Endothelial cell of umbilical vein (primary cell): ENCODE results near the gene F3.

Source experiments
- CTCF ChIP-seq, 2 donors: IDR thresholded peaks; 1 replicate in 1 of 2; 2 replicates in 1 of 2; pipeline ENCODE4 v1.5.1; 2011; ENCODE audit warnings: low read length in 2 of 2, mild to moderate bottlenecking in 2 of 2, moderate library complexity in 2 of 2, control low read depth in 1 of 2, inconsistent platforms in 1 of 2, low read depth in 1 of 2; ENCODE audit not compliant: insufficient read depth in 1 of 2; ENCODE audit errors: extremely low read depth in 1 of 2
- EZH2 ChIP-seq: IDR thresholded peaks from 2 replicates; pipeline ENCODE4 v1.6.1; 2012; ENCODE audit warnings: borderline replicate concordance, low read depth, mild to moderate bottlenecking, moderate library complexity, low read length, inconsistent platforms; ENCODE audit not compliant: severe bottlenecking
- MYC ChIP-seq: IDR thresholded peaks from one replicate; pipeline ENCODE4 v1.6.1; 2011; ENCODE audit warnings: mild to moderate bottlenecking, low read depth, low read length
- POLR2A ChIP-seq: IDR thresholded peaks from 2 replicates; pipeline ENCODE4 v1.6.1; 2012; ENCODE audit warnings: low read depth, mild to moderate bottlenecking, control low read depth, low read length
- TF ChIP-seq, protein P1 (sequence below): IDR thresholded peaks from 2 replicates; pipeline ENCODE4 v1.6.1; 2011; ENCODE audit not compliant: insufficient read depth, insufficient read length

GRCh38 chr1:94532077-94532476 lies 9.5 kb downstream of the F3 start:
- TF ChIP-seq POLR2A = no peak
- TF ChIP-seq CTCF (IDR thresholded peaks at IDR 0.05; ENCODE audit: extremely low read depth in 1 of 2, insufficient read depth in 1 of 2, low read depth in 1 of 2, low read length in 2 of 2) = no peak
- no peak for TF ChIP-seq EZH2
- TF ChIP-seq, protein P1, sequence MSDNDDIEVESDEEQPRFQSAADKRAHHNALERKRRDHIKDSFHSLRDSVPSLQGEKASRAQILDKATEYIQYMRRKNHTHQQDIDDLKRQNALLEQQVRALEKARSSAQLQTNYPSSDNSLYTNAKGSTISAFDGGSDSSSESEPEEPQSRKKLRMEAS = no peak
- no peak for TF ChIP-seq MYC
